IMR-90 (cell line): ENCODE measurements around the gene GALNT13. TPM values are rescaled to one million over a fixed set of nuclear protein-coding genes. Genes with fewer than 3 reads are reported as not detected.

Experiments used
- ATAC-seq: fragments of 200-7000 bp; cut with Tn5 transposase; 2 replicates; pipeline ENCODE4 v1.9.1; 2020; ENCODE audit warnings: low read depth, mild to moderate bottlenecking, moderate library complexity
- BruUV-seq: library from RNA; stranded (reverse); fragments of 400-500 nt; replicated peaks from 2 replicates; lab custom pipeline; 2021; lab: Mats Ljungman, UMichigan
- CTCF ChIA-PET: fragments of 300-600 bp; formaldehyde crosslinking; extraction: SDS; loops from one replicate; lab custom pipeline; 2021; ENCODE audit warnings: antibody characterized with exemption; lab: Yijun Ruan, JAX
- POLR2A ChIA-PET: fragments of 300-600 bp; sonication (Branson Sonifier 250); formaldehyde crosslinking; loops from one replicate; lab custom pipeline; 2022; ENCODE audit warnings: antibody characterized with exemption; ENCODE audit not compliant: unreplicated experiment; lab: Charles Lee
- DNase-seq: peaks from one replicate; pipeline ENCODE4 v3.0.0; 2013
- H2AFZ ChIP-seq: replicated peaks from 2 replicates; pipeline ENCODE3; 2013; ENCODE audit warnings: low read length, mild to moderate bottlenecking; ENCODE audit not compliant: poor library complexity
- H2AK5ac ChIP-seq: 2 replicates; pipeline ENCODE4 v1.6.1; 2013; ENCODE audit warnings: low read depth, low read length, inconsistent platforms
- H2AK9ac ChIP-seq: replicated peaks from 2 replicates; pipeline ENCODE3; 2013; ENCODE audit warnings: mild to moderate bottlenecking, low read depth, low read length, moderate library complexity; ENCODE audit not compliant: poor library complexity
- H2BK120ac ChIP-seq: 2 replicates; pipeline ENCODE4 v1.6.1; 2013; ENCODE audit warnings: low read depth, low read length, inconsistent platforms
- H2BK15ac ChIP-seq: 3 replicates; pipeline ENCODE4 v1.6.1; 2013; ENCODE audit warnings: low read depth, low read length, inconsistent platforms
- H2BK20ac ChIP-seq: 2 replicates; pipeline ENCODE4 v1.6.1; 2013; ENCODE audit warnings: low read depth, mild to moderate bottlenecking, inconsistent platforms, low read length, moderate library complexity
- H2BK5ac ChIP-seq: 2 replicates; pipeline ENCODE4 v1.6.1; 2013; ENCODE audit warnings: mild to moderate bottlenecking, low read depth, low read length, inconsistent platforms; ENCODE audit not compliant: poor library complexity, severe bottlenecking
- H3K14ac ChIP-seq: replicated peaks from 2 replicates; pipeline ENCODE4 v1.6.1; 2013; ENCODE audit warnings: low read depth, low read length, inconsistent platforms
- H3K18ac ChIP-seq: 2 replicates; pipeline ENCODE4 v1.6.1; 2013; ENCODE audit warnings: low read depth, low read length, control low read depth
- H3K23ac ChIP-seq: 2 replicates; pipeline ENCODE4 v1.6.1; 2013; ENCODE audit warnings: low read depth, low read length, inconsistent platforms
- H3K27ac ChIP-seq: 2 replicates; pipeline ENCODE4 v1.5.1; 2013; ENCODE audit warnings: mild to moderate bottlenecking, control low read depth, low read length; ENCODE audit not compliant: insufficient read depth
- H3K27me3 ChIP-seq: 2 replicates; pipeline ENCODE4 v1.6.1; 2013; ENCODE audit warnings: low read length; ENCODE audit not compliant: control insufficient read depth, insufficient read depth
- H3K36me3 ChIP-seq: 2 replicates; pipeline ENCODE4 v1.6.1; 2013; ENCODE audit warnings: low read length, mixed read lengths; ENCODE audit not compliant: control insufficient read depth, insufficient read depth
- H3K4ac ChIP-seq: 2 replicates; pipeline ENCODE4 v1.6.1; 2013; ENCODE audit warnings: low read depth, low read length, inconsistent platforms
- H3K4me1 ChIP-seq: 2 replicates; pipeline ENCODE4 v1.6.1; 2013; ENCODE audit warnings: low read length, mixed read lengths; ENCODE audit not compliant: control insufficient read depth, insufficient read depth
- H3K4me2 ChIP-seq: 2 replicates; pipeline ENCODE4 v1.6.1; 2013; ENCODE audit warnings: low read depth, mild to moderate bottlenecking, control low read depth, low read length, moderate library complexity
- H3K4me3 ChIP-seq: 2 replicates; pipeline ENCODE4 v1.5.1; 2013; ENCODE audit warnings: low read depth, mild to moderate bottlenecking, control low read depth, low read length, moderate library complexity; ENCODE audit not compliant: insufficient read depth
- H3K56ac ChIP-seq: 2 replicates; pipeline ENCODE4 v1.6.1; 2013; ENCODE audit warnings: low read length, inconsistent platforms; ENCODE audit not compliant: insufficient read depth; ENCODE audit errors: extremely low read depth
- H3K79me1 ChIP-seq, 2 experiments: 2 replicates each; pipeline ENCODE4 v1.6.1; 2013; ENCODE audit warnings: low read length in 2 of 2, inconsistent platforms in 1 of 2, low read depth in 1 of 2
- H3K9ac ChIP-seq: 2 replicates; pipeline ENCODE4 v1.6.1; 2013; ENCODE audit warnings: low read depth, low read length, control low read depth
- H3K9me1 ChIP-seq: 2 replicates; pipeline ENCODE4 v1.6.1; 2013; ENCODE audit warnings: low read length, inconsistent platforms; ENCODE audit not compliant: insufficient read depth
- H3K9me3 ChIP-seq: 2 replicates; pipeline ENCODE4 v1.6.1; 2013; ENCODE audit warnings: low read length; ENCODE audit not compliant: control insufficient read depth, insufficient read depth
- H4K20me1 ChIP-seq: 2 replicates; pipeline ENCODE4 v1.6.1; 2013; ENCODE audit warnings: low read length, inconsistent platforms; ENCODE audit not compliant: insufficient read depth
- H4K5ac ChIP-seq: 2 replicates; pipeline ENCODE4 v1.6.1; 2013; ENCODE audit warnings: mild to moderate bottlenecking, low read depth, low read length, control low read depth
- H4K8ac ChIP-seq, 2 experiments: 2 replicates each; pipeline ENCODE4 v1.6.1; 2013; ENCODE audit warnings: low read depth in 2 of 2, low read length in 2 of 2, control low read depth in 1 of 2, inconsistent platforms in 1 of 2
- H4K91ac ChIP-seq: 2 replicates; pipeline ENCODE4 v1.6.1; 2013; ENCODE audit warnings: low read depth, low read length, inconsistent platforms; ENCODE audit not compliant: insufficient read depth
- BHLHE40 ChIP-seq: fragments of 150-350 bp; IDR thresholded peaks from 2 replicates; pipeline ENCODE4 v1.6.1; 2016; ENCODE audit warnings: mild to moderate bottlenecking, low read depth, low read length
- CEBPB ChIP-seq: IDR thresholded peaks from 2 replicates; pipeline ENCODE4 v1.6.1; 2012; ENCODE audit warnings: low read depth, low read length, improper control_type of control experiment
- CHD1 ChIP-seq: IDR thresholded peaks from 2 replicates; pipeline ENCODE4 v1.6.1; 2012; ENCODE audit warnings: low read depth, low read length, improper control_type of control experiment
- CTCF ChIP-seq: conservative IDR thresholded peaks from 2 replicates; pipeline ENCODE4 v1.5.1; 2012; ENCODE audit warnings: mild to moderate bottlenecking, low read depth, low read length, improper control_type of control experiment
- ELK1 ChIP-seq: fragments of 150-350 bp; IDR thresholded peaks from 2 replicates; pipeline ENCODE4 v1.6.1; 2016; ENCODE audit warnings: low read depth, mild to moderate bottlenecking, low read length, moderate library complexity, borderline replicate concordance
- FOS ChIP-seq: fragments of 150-350 bp; IDR thresholded peaks from 2 replicates; pipeline ENCODE4 v1.6.1; 2016; ENCODE audit warnings: low read depth, low read length
- MAFK ChIP-seq: IDR thresholded peaks from 2 replicates; pipeline ENCODE4 v1.6.1; 2012; ENCODE audit warnings: low read depth, low read length, improper control_type of control experiment
- MAZ ChIP-seq: IDR thresholded peaks from 2 replicates; pipeline ENCODE4 v1.6.1; 2012; ENCODE audit warnings: low read depth, mild to moderate bottlenecking, low read length, improper control_type of control experiment, moderate library complexity, borderline replicate concordance
- MXI1 ChIP-seq: IDR thresholded peaks from 2 replicates; pipeline ENCODE4 v1.6.1; 2012; ENCODE audit warnings: low read depth, mild to moderate bottlenecking, low read length, moderate library complexity, borderline replicate concordance
- NFE2L2 ChIP-seq: fragments of 150-350 bp; IDR thresholded peaks from 2 replicates; pipeline ENCODE4 v1.6.1; 2016; ENCODE audit warnings: low read depth, mild to moderate bottlenecking, low read length
- POLR2A ChIP-seq: IDR thresholded peaks from 2 replicates; pipeline ENCODE4 v1.6.1; 2012; ENCODE audit warnings: mild to moderate bottlenecking, low read depth, low read length
- RAD21 ChIP-seq: IDR thresholded peaks from 2 replicates; pipeline ENCODE4 v1.6.1; 2012; ENCODE audit warnings: low read length, improper control_type of control experiment
- RCOR1 ChIP-seq: IDR thresholded peaks from 2 replicates; pipeline ENCODE4 v1.6.1; 2012; ENCODE audit warnings: mild to moderate bottlenecking, low read length, improper control_type of control experiment; ENCODE audit not compliant: insufficient replicate concordance
- SMC3 ChIP-seq: fragments of 150-350 bp; IDR thresholded peaks from 2 replicates; pipeline ENCODE4 v1.6.1; 2016; ENCODE audit warnings: low read depth, mild to moderate bottlenecking, antibody characterized with exemption, low read length, moderate library complexity
- USF2 ChIP-seq: fragments of 150-350 bp; IDR thresholded peaks from 2 replicates; pipeline ENCODE4 v1.6.1; 2017; ENCODE audit warnings: mild to moderate bottlenecking, antibody characterized with exemption, low read length, low read depth
- WGBS, 2 experiments: methylation state at CpG; one replicate each; pipeline versions ENCODE4 v1.1.5 to v1.1.7; 2013; ENCODE audit warnings: missing lambda C conversion rate in 2 of 2; ENCODE audit not compliant: insufficient read length in 1 of 2; ENCODE audit errors: extremely low coverage in 2 of 2; 5-methylcytosine and 5-hydroxymethylcytosine counted together
- dilution Hi-C: fragments of 300-500 bp; cut with HindIII; formaldehyde crosslinking; loops from one replicate; pipeline ENCODE4 v1.14.3; 2018; ENCODE audit warnings: low sequenced_read_pairs; ENCODE audit not compliant: unreplicated experiment
- in situ Hi-C: fragments of 300-500 bp; cut with MboI; formaldehyde crosslinking; loops from 3 replicates; pipeline ENCODE4 v1.14.3; 2019; ENCODE audit warnings: low sequenced_read_pairs, inconsistent platforms, mixed read lengths
- intact Hi-C: fragments of 100-400 bp; cut with micrococcal nuclease; formaldehyde crosslinking; loops from 2 replicates; pipeline ENCODE4 v1.10.0; 2022
- polyA plus RNA-seq, 3 experiments: library from polyadenylated mRNA; depleted of rRNA; stranded (reverse); fragments of >200 nt; gene quantifications; 2 replicates each; pipeline ENCODE4 v1.2.3, GENCODE V29; 2012; ENCODE audit warnings: low replicate concordance in 1 of 3
- total RNA-seq: library from RNA; depleted of rRNA; stranded (reverse); fragments of >200 nt; gene quantifications from 2 replicates; pipeline ENCODE4 v1.2.3, GENCODE V29; 2012

Gene GALNT13
- total and polyA plus RNA-seq, 2 of the 4 experiments (the other 2 are of a cell fraction), result 0.03 TPM; not detected in 1

GRCh38 chr2:153890576-153890975, 18.9 kb downstream of the GALNT13 start:
- Histone ChIP-seq H3K9ac (no peak overlapping the region), H2AK5ac (no peak overlapping the region), H4K8ac (no peak overlapping the region), H4K20me1 (no peaks in the 10 kb centered on the region), H3K27ac (no peak overlapping the region), H2BK5ac (no peak overlapping the region), H2BK15ac (no peak overlapping the region), H2BK120ac (no peak overlapping the region), H3K4me1 (no peaks in the 10 kb centered on the region), H3K23ac (no peak overlapping the region), H3K36me3 (no peaks in the 10 kb centered on the region), H3K4ac (no peak overlapping the region), H3K79me1 (no peaks in the 10 kb centered on the region), H3K14ac (no peak overlapping the region), H4K91ac (no peak overlapping the region), H2AFZ (no peak overlapping the region), H3K9me1 (no peaks in the 10 kb centered on the region), H2BK20ac (no peak overlapping the region), H2AK9ac (no peak overlapping the region), H4K5ac (no peak overlapping the region), H3K18ac (no peak overlapping the region), H3K56ac (no peak overlapping the region), H3K9me3 (0 out of 2 replicates have a peak, but pooled peaks cover 2% of the 10 kb centered on the region), H3K4me3 (no peak overlapping the region), H3K4me2 (no peak overlapping the region), H3K27me3 (no peaks in the 10 kb centered on the region)
- in situ Hi-C loops, result no loop called here
- WGBS, 2 experiments, result no CpG with 5 or more reads among the region's 1 CpG
- dilution Hi-C loops, result no loop called here
- ATAC-seq (no peak), DNase-seq (no peak)
- ChIA-PET CTCF (no interaction called here), POLR2A (no interaction called here)
- no TSS peak for BruUV-seq
- TF ChIP-seq CEBPB (no peak), MAZ (no peak), MAFK (no peak), POLR2A (no peak), ELK1 (no peak), BHLHE40 (no peak), NFE2L2 (no peak), USF2 (no peak), FOS (no peak), SMC3 (no peak), CHD1 (no peak), CTCF (no peak), MXI1 (no peak), RCOR1 (no peak), RAD21 (no peak)
- intact Hi-C loops, result no loop called here
